Right atrium auricular region (tissue), 2 donors: ENCODE data around the gene DNAJC15. TPM values are rescaled to one million over a fixed set of nuclear protein-coding genes. Genes with fewer than 3 reads are reported as not detected.

Experiments used
- DNase-seq: peaks from one replicate; pipeline ENCODE4 v3.0.0-alpha.2; 2019; ENCODE audit warnings: low spot score
- H3K27ac ChIP-seq, 2 donors: fragments of 200-600 bp; sonication (generic); 1 replicate in 1 of 2; 2 replicates in 1 of 2; pipeline ENCODE4 v1.5.1; 2016 to 2019
- H3K27me3 ChIP-seq, 2 donors: fragments of 200-600 bp; sonication (generic); one replicate each; pipeline versions ENCODE4 v1.5.1 to v1.6.0; 2017 to 2019
- H3K36me3 ChIP-seq: fragments of 200-600 bp; sonication (generic); one replicate; pipeline ENCODE4 v1.5.1; 2016
- H3K4me1 ChIP-seq, 2 donors: fragments of 200-600 bp; sonication (generic); one replicate each; pipeline versions ENCODE4 v1.5.1 to v1.6.0; 2017 to 2019
- H3K4me3 ChIP-seq, 2 donors: fragments of 200-600 bp; sonication (generic); 1 replicate in 1 of 2; 2 replicates in 1 of 2; pipeline ENCODE4 v1.5.1; 2017 to 2019; ENCODE audit warnings: mild to moderate bottlenecking in 1 of 2, moderate library complexity in 1 of 2
- H3K9me3 ChIP-seq, 2 donors: fragments of 200-600 bp; sonication (generic); one replicate each; pipeline ENCODE4 v1.5.1; 2019
- total RNA-seq, 2 donors: library from RNA; depleted of rRNA; stranded (reverse); fragments of >200 nt; gene quantifications; one replicate each; pipeline ENCODE4 v1.1.0, GENCODE V29; 2016
- TF ChIP-seq, protein P1 (sequence below), 2 donors: fragments of 200-600 bp; sonication (generic); IDR thresholded peaks; one replicate each; pipeline ENCODE4 v1.5.1; 2019; ENCODE audit warnings: antibody characterized with exemption in 2 of 2

The DNAJC15 gene
- total RNA-seq, 2 donors from 2014 or later: 10.8 to 14.0 TPM

DNA sequence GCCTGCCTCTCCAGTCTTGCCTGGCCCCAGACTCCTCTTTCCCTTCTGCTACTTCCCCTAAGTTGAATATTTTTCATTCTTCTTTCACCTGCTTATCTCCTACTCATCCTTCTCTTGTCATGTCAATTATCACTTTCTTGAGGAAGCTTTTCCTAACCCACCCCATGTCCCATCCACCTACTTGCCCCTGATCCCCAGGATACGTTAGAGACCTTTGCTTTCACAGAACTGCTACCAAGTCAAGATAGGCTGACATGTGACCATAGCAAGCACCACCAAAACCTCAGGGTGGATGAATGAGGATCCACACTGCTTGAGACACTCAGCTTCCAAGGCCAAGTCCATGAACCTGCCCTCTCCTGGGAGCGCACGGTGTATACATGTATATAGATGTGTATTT, 131.5 kb downstream of the DNAJC15 start:
- H3K4me3 ChIP-seq: no peak overlapping the region
- H3K36me3 ChIP-seq: no peaks in the 10 kb centered on the region
- no peaks in the 10 kb centered on the region for H3K9me3 ChIP-seq
- H3K27ac ChIP-seq: no peak overlapping the region
- TF ChIP-seq, protein P1, sequence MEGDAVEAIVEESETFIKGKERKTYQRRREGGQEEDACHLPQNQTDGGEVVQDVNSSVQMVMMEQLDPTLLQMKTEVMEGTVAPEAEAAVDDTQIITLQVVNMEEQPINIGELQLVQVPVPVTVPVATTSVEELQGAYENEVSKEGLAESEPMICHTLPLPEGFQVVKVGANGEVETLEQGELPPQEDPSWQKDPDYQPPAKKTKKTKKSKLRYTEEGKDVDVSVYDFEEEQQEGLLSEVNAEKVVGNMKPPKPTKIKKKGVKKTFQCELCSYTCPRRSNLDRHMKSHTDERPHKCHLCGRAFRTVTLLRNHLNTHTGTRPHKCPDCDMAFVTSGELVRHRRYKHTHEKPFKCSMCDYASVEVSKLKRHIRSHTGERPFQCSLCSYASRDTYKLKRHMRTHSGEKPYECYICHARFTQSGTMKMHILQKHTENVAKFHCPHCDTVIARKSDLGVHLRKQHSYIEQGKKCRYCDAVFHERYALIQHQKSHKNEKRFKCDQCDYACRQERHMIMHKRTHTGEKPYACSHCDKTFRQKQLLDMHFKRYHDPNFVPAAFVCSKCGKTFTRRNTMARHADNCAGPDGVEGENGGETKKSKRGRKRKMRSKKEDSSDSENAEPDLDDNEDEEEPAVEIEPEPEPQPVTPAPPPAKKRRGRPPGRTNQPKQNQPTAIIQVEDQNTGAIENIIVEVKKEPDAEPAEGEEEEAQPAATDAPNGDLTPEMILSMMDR (IDR thresholded peaks at IDR 0.05): no peak
- H3K27me3 ChIP-seq: no peaks in the 10 kb centered on the region
- DNase-seq: no peak
- no peaks in the 10 kb centered on the region for H3K4me1 ChIP-seq

DNA sequence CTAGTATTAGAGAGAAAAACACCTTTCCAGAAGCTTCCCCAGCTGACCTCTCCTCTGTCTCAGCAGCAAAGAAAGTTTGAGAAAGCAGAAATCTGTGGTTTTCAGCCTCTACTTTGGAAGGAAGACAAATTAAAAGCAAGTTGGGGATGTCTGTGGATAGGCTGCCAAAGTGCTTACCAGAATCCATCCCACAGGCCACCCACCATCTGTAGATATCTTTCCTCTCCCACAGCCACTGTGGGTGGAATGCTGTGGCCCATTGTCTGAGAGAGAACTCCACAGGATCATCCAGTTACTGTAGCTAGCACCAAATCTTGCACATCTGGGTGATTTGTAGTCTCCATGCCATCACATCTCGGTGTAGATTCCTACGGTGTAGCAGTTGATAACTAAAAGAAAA, 133.5 kb downstream of the DNAJC15 start:
- no peak overlapping the region for H3K4me3 ChIP-seq
- TF ChIP-seq, protein P1 (IDR thresholded peaks at IDR 0.05): no peak
- DNase-seq: no peak

DNA sequence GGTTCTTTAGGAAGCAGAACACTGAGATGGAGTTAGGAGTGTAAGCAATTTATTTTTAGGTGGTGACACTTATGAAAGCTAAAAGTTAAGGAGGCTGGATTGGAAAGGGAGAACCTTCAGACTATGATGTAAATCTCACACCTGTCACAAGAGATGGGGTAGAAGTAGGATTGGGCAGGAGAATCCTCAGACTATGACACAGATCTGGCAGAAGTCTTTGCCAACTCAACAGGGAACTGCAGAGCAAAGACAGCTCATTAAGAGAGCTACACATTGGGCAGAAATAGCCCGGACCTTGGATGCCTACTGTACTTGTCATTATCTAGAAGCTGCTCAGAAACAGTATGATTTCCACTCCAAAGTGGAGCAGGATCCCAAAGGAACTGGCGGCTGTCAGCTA, 134.4 kb downstream of the DNAJC15 start:
- TF ChIP-seq, protein P1 (IDR thresholded peaks at IDR 0.05): no peak
- Histone ChIP-seq H3K27ac (no peak overlapping the region), H3K9me3 (no peaks in the 10 kb centered on the region), H3K27me3 (no peaks in the 10 kb centered on the region), H3K36me3 (no peaks in the 10 kb centered on the region), H3K4me1 (no peaks in the 10 kb centered on the region), H3K4me3 (no peak overlapping the region)
- no peak for DNase-seq

More for the DNA sequence above, 133.5 kb downstream of the DNAJC15 start:
- Histone ChIP-seq H3K9me3 (no peaks in the 10 kb centered on the region), H3K27me3 (no peaks in the 10 kb centered on the region), H3K4me1 (no peaks in the 10 kb centered on the region), H3K27ac (no peak overlapping the region), H3K36me3 (no peaks in the 10 kb centered on the region)

DNA sequence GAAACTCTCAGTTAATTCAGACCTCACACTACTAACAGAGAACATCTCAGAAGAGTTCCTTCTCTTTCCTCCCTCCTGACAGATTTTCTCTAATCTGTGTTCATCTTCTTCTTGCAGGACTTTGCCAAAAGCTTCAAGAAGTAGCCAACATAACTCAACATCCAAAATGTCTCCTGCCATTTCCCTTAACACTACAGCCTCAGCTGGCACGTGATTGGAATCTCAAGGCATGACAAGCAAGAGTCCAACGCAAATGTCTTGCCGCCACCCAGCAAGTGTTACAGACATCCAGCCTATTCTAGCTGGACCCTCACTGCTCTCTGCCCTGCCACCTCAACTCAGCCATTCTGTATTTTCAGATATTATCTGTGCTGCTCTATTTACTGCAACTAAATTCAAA, 135.1 kb downstream of the DNAJC15 start:
- Histone ChIP-seq H3K4me3 (no peak overlapping the region), H3K4me1 (no peaks in the 10 kb centered on the region), H3K27ac (no peak overlapping the region), H3K9me3 (no peaks in the 10 kb centered on the region), H3K36me3 (no peaks in the 10 kb centered on the region), H3K27me3 (no peaks in the 10 kb centered on the region)
- TF ChIP-seq, protein P1 (IDR thresholded peaks at IDR 0.05): no peak
- DNase-seq: no peak

DNA sequence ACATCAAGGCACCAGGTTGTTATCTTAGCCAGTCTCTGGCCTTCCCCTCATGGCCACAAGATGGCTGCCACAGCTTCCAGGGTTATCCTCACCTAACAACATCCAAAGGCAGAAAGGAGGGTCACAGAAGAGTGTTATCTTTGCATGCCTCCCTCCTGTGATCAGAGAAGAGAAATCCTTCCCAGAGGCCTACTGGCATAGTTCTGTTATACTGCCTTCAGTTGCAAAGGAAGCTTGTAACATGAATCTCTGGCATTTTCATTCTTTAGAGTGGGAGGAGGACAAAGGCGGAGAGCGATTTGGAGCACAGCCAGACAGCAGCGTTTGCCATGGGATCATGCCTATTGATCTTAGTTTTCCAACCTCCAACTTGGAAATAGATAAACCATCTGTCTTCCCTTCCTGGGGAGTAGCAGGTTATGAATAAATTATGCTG, 135.7 kb downstream of the DNAJC15 start:
- DNase-seq: no peak
- Histone ChIP-seq H3K4me1 (no peaks in the 10 kb centered on the region), H3K27ac (no peak overlapping the region), H3K4me3 (no peak overlapping the region), H3K27me3 (no peaks in the 10 kb centered on the region), H3K9me3 (no peaks in the 10 kb centered on the region), H3K36me3 (no peaks in the 10 kb centered on the region)
- TF ChIP-seq, protein P1 (IDR thresholded peaks at IDR 0.05): no peak

Other genes starting within 250 kb of the DNAJC15 start
- gene FAM216B, start 242.0 kb upstream of the DNAJC15 start, total RNA-seq: 10 to 100 TPM; 22.0 to 23.5 TPM
- 1 to 10 TPM; 3.1 to 3.9 TPM for gene EPSTI1, start 31.3 kb upstream of the DNAJC15 start, total RNA-seq